ENCODE measurements around the gene SLC18A3. TPM values are rescaled to one million over a fixed set of nuclear protein-coding genes. Genes with fewer than 3 reads are reported as not detected.

Gene SLC18A3
- total RNA-seq, 1 experiment from 2014 or later, result not detected

DNA sequence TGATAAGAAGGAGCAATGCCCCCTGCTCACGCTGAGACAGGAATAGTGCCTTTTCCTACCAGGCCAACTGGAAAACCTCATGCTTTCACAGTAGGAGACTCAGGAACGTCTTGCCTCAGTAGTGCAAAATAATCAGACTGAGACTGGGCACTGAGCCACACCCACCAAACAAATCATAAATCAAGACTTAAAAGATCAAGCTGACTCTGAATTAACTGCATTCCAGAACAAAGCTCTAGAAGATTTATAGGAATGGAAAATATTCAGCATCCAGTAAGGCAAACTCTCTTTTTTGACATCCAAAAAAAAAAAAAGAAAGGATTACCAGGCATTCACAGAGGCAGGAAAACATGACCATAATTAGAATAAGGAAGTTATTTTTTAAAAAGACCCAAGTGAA is 30.5 kb upstream of the SLC18A3 start:
- CTCF ChIA-PET, result no interaction called here
- H3K27me3 ChIP-seq (ENCODE audit: control insufficient read depth, insufficient read depth, low read length), result peaks cover 4% of the 10 kb centered on the region; the same call in 1 of the 2 replicates
- H3K36me3 ChIP-seq (ENCODE audit: control insufficient read depth, insufficient read depth, low read length), result no peaks in the 10 kb centered on the region
- H3K4me3 ChIP-seq (ENCODE audit: low read depth in 2 of 2, low read length in 2 of 2), result no peak overlapping the region
- intact Hi-C loops (cut with micrococcal nuclease; ENCODE audit: unreplicated experiment), result no loop called here
- POLR2A ChIA-PET, result no interaction called here
- ATAC-seq (no peak), DNase-seq (ENCODE audit: low read depth, low spot score) (no peak)
- no TSS peak for BruUV-seq (replicated peaks)
- no peaks in the 10 kb centered on the region for H3K9me3 ChIP-seq (ENCODE audit: control insufficient read depth, insufficient read depth, low read depth, low read length)
- TF ChIP-seq, protein P1, sequence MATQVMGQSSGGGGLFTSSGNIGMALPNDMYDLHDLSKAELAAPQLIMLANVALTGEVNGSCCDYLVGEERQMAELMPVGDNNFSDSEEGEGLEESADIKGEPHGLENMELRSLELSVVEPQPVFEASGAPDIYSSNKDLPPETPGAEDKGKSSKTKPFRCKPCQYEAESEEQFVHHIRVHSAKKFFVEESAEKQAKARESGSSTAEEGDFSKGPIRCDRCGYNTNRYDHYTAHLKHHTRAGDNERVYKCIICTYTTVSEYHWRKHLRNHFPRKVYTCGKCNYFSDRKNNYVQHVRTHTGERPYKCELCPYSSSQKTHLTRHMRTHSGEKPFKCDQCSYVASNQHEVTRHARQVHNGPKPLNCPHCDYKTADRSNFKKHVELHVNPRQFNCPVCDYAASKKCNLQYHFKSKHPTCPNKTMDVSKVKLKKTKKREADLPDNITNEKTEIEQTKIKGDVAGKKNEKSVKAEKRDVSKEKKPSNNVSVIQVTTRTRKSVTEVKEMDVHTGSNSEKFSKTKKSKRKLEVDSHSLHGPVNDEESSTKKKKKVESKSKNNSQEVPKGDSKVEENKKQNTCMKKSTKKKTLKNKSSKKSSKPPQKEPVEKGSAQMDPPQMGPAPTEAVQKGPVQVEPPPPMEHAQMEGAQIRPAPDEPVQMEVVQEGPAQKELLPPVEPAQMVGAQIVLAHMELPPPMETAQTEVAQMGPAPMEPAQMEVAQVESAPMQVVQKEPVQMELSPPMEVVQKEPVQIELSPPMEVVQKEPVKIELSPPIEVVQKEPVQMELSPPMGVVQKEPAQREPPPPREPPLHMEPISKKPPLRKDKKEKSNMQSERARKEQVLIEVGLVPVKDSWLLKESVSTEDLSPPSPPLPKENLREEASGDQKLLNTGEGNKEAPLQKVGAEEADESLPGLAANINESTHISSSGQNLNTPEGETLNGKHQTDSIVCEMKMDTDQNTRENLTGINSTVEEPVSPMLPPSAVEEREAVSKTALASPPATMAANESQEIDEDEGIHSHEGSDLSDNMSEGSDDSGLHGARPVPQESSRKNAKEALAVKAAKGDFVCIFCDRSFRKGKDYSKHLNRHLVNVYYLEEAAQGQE (IDR thresholded peaks at IDR 0.05; ENCODE audit: insufficient read depth in 1 of 2, low read depth in 2 of 2, low read length in 1 of 2), result no peak
- TF ChIP-seq SIN3A (IDR thresholded peaks at IDR 0.05; ENCODE audit: borderline replicate concordance, insufficient read depth, low read depth, low read length), result no peak
- no peak for TF ChIP-seq TCF7L2 (IDR thresholded peaks at IDR 0.05; ENCODE audit: low read depth, low read length)
- TF ChIP-seq, protein P2, sequence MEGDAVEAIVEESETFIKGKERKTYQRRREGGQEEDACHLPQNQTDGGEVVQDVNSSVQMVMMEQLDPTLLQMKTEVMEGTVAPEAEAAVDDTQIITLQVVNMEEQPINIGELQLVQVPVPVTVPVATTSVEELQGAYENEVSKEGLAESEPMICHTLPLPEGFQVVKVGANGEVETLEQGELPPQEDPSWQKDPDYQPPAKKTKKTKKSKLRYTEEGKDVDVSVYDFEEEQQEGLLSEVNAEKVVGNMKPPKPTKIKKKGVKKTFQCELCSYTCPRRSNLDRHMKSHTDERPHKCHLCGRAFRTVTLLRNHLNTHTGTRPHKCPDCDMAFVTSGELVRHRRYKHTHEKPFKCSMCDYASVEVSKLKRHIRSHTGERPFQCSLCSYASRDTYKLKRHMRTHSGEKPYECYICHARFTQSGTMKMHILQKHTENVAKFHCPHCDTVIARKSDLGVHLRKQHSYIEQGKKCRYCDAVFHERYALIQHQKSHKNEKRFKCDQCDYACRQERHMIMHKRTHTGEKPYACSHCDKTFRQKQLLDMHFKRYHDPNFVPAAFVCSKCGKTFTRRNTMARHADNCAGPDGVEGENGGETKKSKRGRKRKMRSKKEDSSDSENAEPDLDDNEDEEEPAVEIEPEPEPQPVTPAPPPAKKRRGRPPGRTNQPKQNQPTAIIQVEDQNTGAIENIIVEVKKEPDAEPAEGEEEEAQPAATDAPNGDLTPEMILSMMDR (IDR thresholded peaks at IDR 0.05), result no peak
- TF ChIP-seq POLR2AphosphoS5 (IDR thresholded peaks at IDR 0.05; ENCODE audit: low read depth, low read length), result no peak
- in situ Hi-C loops (cut with HindIII; ENCODE audit: low pct_unique_long_range_greater_than_20kb, low sequenced_read_pairs), result no loop called here
- H3K27ac ChIP-seq (ENCODE audit: low read length), result no peak overlapping the region
- H3K4me1 ChIP-seq (ENCODE audit: control insufficient read depth, insufficient read depth, low read length), result no peaks in the 10 kb centered on the region

DNA sequence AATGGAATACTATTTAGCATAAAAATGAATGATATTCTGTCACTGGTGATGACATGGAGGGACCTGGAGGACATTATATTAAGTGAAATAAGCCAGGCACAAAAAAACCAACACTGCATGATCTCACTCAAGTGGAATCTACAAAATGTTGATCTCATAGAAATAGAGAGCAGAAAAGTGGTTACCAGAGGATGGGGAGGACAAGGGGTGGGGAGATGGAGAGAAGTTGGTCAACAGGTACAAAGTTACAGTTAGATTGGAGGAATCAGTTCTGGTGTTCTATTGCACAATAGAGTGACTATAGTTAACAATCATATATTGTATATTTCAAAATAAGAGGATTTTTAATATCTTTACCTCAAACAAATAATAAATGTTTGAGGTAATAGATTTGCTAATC is 24.7 kb upstream of the SLC18A3 start:
- BruUV-seq (replicated peaks), result no TSS peak
- ATAC-seq (no peak), DNase-seq (ENCODE audit: low read depth, low spot score) (no peak)
- Histone ChIP-seq H3K27ac (ENCODE audit: low read length) (no peak overlapping the region), H3K4me3 (ENCODE audit: low read depth in 2 of 2, low read length in 2 of 2) (no peak overlapping the region), H3K27me3 (ENCODE audit: control insufficient read depth, insufficient read depth, low read length) (peaks cover 7% of the 10 kb centered on the region; the same call in 1 of the 2 replicates), H3K9me3 (ENCODE audit: control insufficient read depth, insufficient read depth, low read depth, low read length) (no peaks in the 10 kb centered on the region), H3K4me1 (ENCODE audit: control insufficient read depth, insufficient read depth, low read length) (no peaks in the 10 kb centered on the region), H3K36me3 (ENCODE audit: control insufficient read depth, insufficient read depth, low read length) (no peaks in the 10 kb centered on the region)
- TF ChIP-seq TCF7L2 (IDR thresholded peaks at IDR 0.05; ENCODE audit: low read depth, low read length) (no peak), POLR2AphosphoS5 (IDR thresholded peaks at IDR 0.05; ENCODE audit: low read depth, low read length) (no peak), SIN3A (IDR thresholded peaks at IDR 0.05; ENCODE audit: borderline replicate concordance, insufficient read depth, low read depth, low read length) (no peak)
- TF ChIP-seq, protein P2 (IDR thresholded peaks at IDR 0.05), result no peak
- TF ChIP-seq, protein P1 (IDR thresholded peaks at IDR 0.05; ENCODE audit: insufficient read depth in 1 of 2, low read depth in 2 of 2, low read length in 1 of 2), result no peak
- in situ Hi-C loops (cut with HindIII; ENCODE audit: low pct_unique_long_range_greater_than_20kb, low sequenced_read_pairs), result no loop called here
- POLR2A ChIA-PET, result no interaction called here
- CTCF ChIA-PET, result no interaction called here
- intact Hi-C loops (cut with micrococcal nuclease; ENCODE audit: unreplicated experiment), result no loop called here
